ENCODE data around the gene ZSCAN10. TPM values are rescaled to one million over a fixed set of nuclear protein-coding genes. Genes with fewer than 3 reads are reported as not detected.

Gene ZSCAN10
- total RNA-seq, 4 donors from 2014 or later = 1.7 TPM; not detected in 3

- H3K4me3 ChIP-seq = peak overlapping the region; percentile 45 to 82
- ATAC-seq = peak; percentile 7
- H3K9me3 ChIP-seq = no peaks in the 10 kb centered on the region
- H3K27ac ChIP-seq = peak overlapping the region in 3 of 4 donors; percentile 73 to 84 (median 75)
- H3K27me3 ChIP-seq = no peaks in the 10 kb centered on the region
- H3K4me1 ChIP-seq = peaks cover 0 to 41% (median 16%) of the 10 kb centered on the region in 3 donors
- TF ChIP-seq CTCF (IDR thresholded peaks at IDR 0.05) (no peak), POLR2AphosphoS5 (IDR thresholded peaks at IDR 0.05) (no peak)
- WGBS, 2 donors (ENCODE audit: low coverage in 1 of 2) = 2 to 12% methylated on average over 6 to 12 of the region's 19 CpGs
- H3K36me3 ChIP-seq = peaks cover 0 to 40% of the 10 kb centered on the region in 2 donors
Observed at GRCh38 chr16:3112881-3113574, 13.9 kb upstream of the ZSCAN10 start.

GRCh38 chr16:3112058-3112880 is 13.2 kb upstream of the ZSCAN10 start, which contains the start of gene ZNF205:
ZNF205 (plus strand) TSS chr16:3112586; CDS start chr16:3113431, 845 bp downstream.
- Histone ChIP-seq H3K4me3 (peak within 1 kb of the TSS; percentile 45 to 82), H3K9me3 (no peaks in the 10 kb centered on the region), H3K27me3 (no peaks in the 10 kb centered on the region), H3K27ac (peak within 1 kb of the TSS in 3 of 4 donors; percentile 73 to 84 (median 75)), H3K4me1 (peaks cover 0 to 43% (median 16%) of the 10 kb centered on the region in 3 donors), H3K36me3 (peaks cover 0 to 32% of the 10 kb centered on the region in 2 donors)
- TF ChIP-seq POLR2AphosphoS5 (IDR thresholded peaks at IDR 0.05) (no peak), POLR2A (IDR thresholded peaks at IDR 0.05) (no peak), CTCF (IDR thresholded peaks at IDR 0.05) (peak in 1 of 4 experiments; percentile 12), EP300 (IDR thresholded peaks at IDR 0.05) (no peak)
- peak; percentile 89 for ATAC-seq
- 16% methylated on average over 10 of the region's 23 CpGs; no CpG with 5 or more reads in 1 of the 2 donors for WGBS, 2 donors (ENCODE audit: low coverage in 1 of 2)

- Histone ChIP-seq H3K9me3 (no peaks in the 10 kb centered on the region), H3K27me3 (peaks cover 12% of the 10 kb centered on the region), H3K4me3 (peak overlapping the region; percentile 43 to 65), H3K27ac (peak overlapping the region; percentile 21 to 85 (median 81)), H3K4me1 (peaks cover 0 to 19% (median 5%) of the 10 kb centered on the region in 3 donors), H3K36me3 (no peaks in the 10 kb centered on the region)
- TF ChIP-seq POLR2AphosphoS5 (IDR thresholded peaks at IDR 0.05) (peak; percentile 58), POLR2A (IDR thresholded peaks at IDR 0.05) (peak; percentile 19), EP300 (IDR thresholded peaks at IDR 0.05) (no peak), CTCF (IDR thresholded peaks at IDR 0.05) (peak in 1 of 4 experiments; percentile 31)
- WGBS, 2 donors (ENCODE audit: low coverage in 1 of 2) = 0% methylated on average over 14 of the region's 74 CpGs; no CpG with 5 or more reads in 1 of the 2 donors
- peak; percentile 96 for ATAC-seq
Observed at GRCh38 chr16:3106205-3106928, 7.3 kb upstream of the ZSCAN10 start.

GRCh38 chr16:3101841-3102470 is 2.9 kb upstream of the ZSCAN10 start:
- 25 to 60% methylated on average over 7 to 22 of the region's 27 CpGs for WGBS, 2 donors (ENCODE audit: low coverage in 1 of 2)
- H3K36me3 ChIP-seq = no peaks in the 10 kb centered on the region
- H3K27ac ChIP-seq = peak overlapping the region in 3 of 4 donors; percentile 15 to 54 (median 47)
- no peak for ATAC-seq
- H3K27me3 ChIP-seq = peaks cover 55% of the 10 kb centered on the region
- H3K4me1 ChIP-seq = peaks cover 0 to 31% (median 7%) of the 10 kb centered on the region in 3 donors
- H3K4me3 ChIP-seq = no peak overlapping the region
- H3K9me3 ChIP-seq = no peaks in the 10 kb centered on the region
- no peak for TF ChIP-seq EP300 (IDR thresholded peaks at IDR 0.05)

All from gastroesophageal sphincter (tissue), 4 donors.